ENCODE results near the gene TMEM139. TPM values are rescaled to one million over a fixed set of nuclear protein-coding genes. Genes with fewer than 3 reads are reported as not detected.

The TMEM139 gene
- total and polyA plus RNA-seq, 10 of the 15 experiments (the other 5 are each of a cell fraction or from before 2014, with no cell fraction given): 0.31 TPM; not detected in 9

- TF ChIP-seq NR2C2 (IDR thresholded peaks at IDR 0.05; ENCODE audit: borderline replicate concordance, control insufficient read depth, insufficient read length, low read depth): no peak
Observed at GRCh38 chr7:143247372-143247771, 37.4 kb upstream of the TMEM139 start (continued).

GRCh38 chr7:143248761-143249354 is 35.9 kb upstream of the TMEM139 start:
- Histone ChIP-seq H2AFZ (ENCODE audit: control insufficient read depth, low read depth, low read length) (no peak overlapping the region), H3K79me2 (ENCODE audit: control insufficient read depth, insufficient read depth, low read length) (no peaks in the 10 kb centered on the region), H3K36me3 (ENCODE audit: control insufficient read depth in 2 of 2, insufficient read depth in 2 of 2, low read length in 1 of 2) (no peaks in the 10 kb centered on the region), H4K20me1 (ENCODE audit: control insufficient read depth, insufficient read depth) (no peaks in the 10 kb centered on the region), H3K4me1 (ENCODE audit: control insufficient read depth, insufficient read depth, low read length) (no peaks in the 10 kb centered on the region), H3K27ac (ENCODE audit: control insufficient read depth, insufficient read depth) (no peak overlapping the region), H3K4me3 (no peak overlapping the region), H3K27me3 (replicated peaks in 1 of 2; ENCODE audit: control insufficient read depth in 2 of 2, insufficient read depth in 2 of 2, low read length in 1 of 2) (no peaks in the 10 kb centered on the region), H3K4me2 (ENCODE audit: control insufficient read depth, insufficient read depth) (no peak overlapping the region), H3K9me3 (replicated peaks; ENCODE audit: control insufficient read depth, insufficient read depth, low read length) (no peaks in the 10 kb centered on the region; the same call in 2 of the 3 replicates), H3K9ac (ENCODE audit: control insufficient read depth, insufficient read depth, low read length) (no peak overlapping the region)
- ATAC-seq (no peak), FAIRE-seq (no peak), DNase-seq (ENCODE audit: low read depth, low spot score) (no peak)
- 25% methylated on average over 2 of the region's 2 CpGs for WGBS (ENCODE audit: insufficient coverage, insufficient replicate concordance, low lambda C conversion rate, missing lambda C conversion rate)
- intact Hi-C loops (cut with micrococcal nuclease; ENCODE audit: unreplicated experiment) (loop anchor here (10.0 kb wide), 1 partner anchor 876 kb away; the partner anchor contains the start of gene OR2A14), in situ Hi-C loops (cut with MboI) (no loop called here)
- RAD21 ChIA-PET (ENCODE audit: unreplicated experiment): no interaction called here
- CTCF ChIA-PET: interaction anchor here (1.3 to 9.4 kb wide), 6 partner anchors 9 to 167 kb away, joined by 3 to 66 read pairs (median 6); partner anchors contain the start of gene GSTK1
- SMC1A ChIA-PET (ENCODE audit: uncharacterized antibody, unreplicated experiment): interaction anchor here (1.0 to 2.7 kb wide), 5 partner anchors 8 to 88 kb away, joined by 3 to 16 read pairs (median 5); no protein-coding TSS in a partner anchor
- POLR2A ChIA-PET: no interaction called here
- no TSS peak for BruUV-seq (replicated peaks)
- TF ChIP-seq IRF4 (IDR thresholded peaks at IDR 0.05; ENCODE audit: low read depth, low read length) (no peak), DPF2 (IDR thresholded peaks at IDR 0.05) (no peak), LARP7 (IDR thresholded peaks at IDR 0.05) (no peak), CBX5 (IDR thresholded peaks at IDR 0.05; ENCODE audit: low read depth) (no peak), HSF1 (IDR thresholded peaks at IDR 0.05; ENCODE audit: low read depth, low read length) (no peak), E4F1 (IDR thresholded peaks at IDR 0.05; ENCODE audit: borderline replicate concordance, partially characterized antibody) (no peak), ZNF274 (IDR thresholded peaks at IDR 0.05; ENCODE audit: insufficient read depth, insufficient read length) (no peak), CEBPZ (IDR thresholded peaks at IDR 0.05; ENCODE audit: low read depth, low read length) (no peak), NFYA (IDR thresholded peaks at IDR 0.05; ENCODE audit: borderline replicate concordance, low read depth, low read length) (no peak), ZNF384 (IDR thresholded peaks at IDR 0.05; ENCODE audit: borderline replicate concordance, low read depth, low read length) (no peak), CTCF (IDR thresholded peaks at IDR 0.05 in 2 of 3, conservative IDR thresholded peaks at IDR 0.05 in 1 of 3; ENCODE audit: control insufficient read depth in 2 of 3, extremely low read depth in 1 of 3, insufficient read depth in 1 of 3, low read depth in 3 of 3, low read length in 3 of 3) (no peak), NBN (IDR thresholded peaks at IDR 0.05) (no peak)

All from GM12878 (cell line).